Epithelial cell of esophagus (primary cell): ENCODE results near the gene NUAK1.

ENCODE experiments used
- DNase-seq: peaks from one replicate; pipeline ENCODE4 v3.0.0; 2010; ENCODE audit warnings: low read depth
- H3K4me3 ChIP-seq: 2 replicates; pipeline ENCODE4 v1.5.1; 2011; ENCODE audit warnings: mild to moderate bottlenecking, low read length, control low read depth
- CTCF ChIP-seq: IDR thresholded peaks from 2 replicates; pipeline ENCODE4 v1.5.1; 2011; ENCODE audit warnings: low read depth, mild to moderate bottlenecking, low read length, control low read depth, inconsistent platforms; ENCODE audit not compliant: insufficient read depth; ENCODE audit errors: missing control alignments

The NUAK1 gene

GRCh38 chr12:106141452-106141851, 2.7 kb upstream of the NUAK1 start:
- H3K4me3 ChIP-seq: no peak overlapping the region
- no peak for TF ChIP-seq CTCF
- no peak for DNase-seq

GRCh38 chr12:106141003-106141402, 2.2 kb upstream of the NUAK1 start:
- DNase-seq: no peak
- TF ChIP-seq CTCF: no peak
- H3K4me3 ChIP-seq: no peak overlapping the region

- no peak for DNase-seq
- H3K4me3 ChIP-seq: peak overlapping the region; percentile 57
- TF ChIP-seq CTCF: no peak
Observed at GRCh38 chr12:106140223-106140986, 1.7 kb upstream of the NUAK1 start.

- peak; percentile 66 for DNase-seq
- peak overlapping the region; percentile 57 for H3K4me3 ChIP-seq
- no peak for TF ChIP-seq CTCF
Observed at GRCh38 chr12:106139422-106140171, 843 bp upstream of the NUAK1 start.

GRCh38 chr12:106138357-106138632, 459 bp downstream of the NUAK1 start:
- H3K4me3 ChIP-seq: peak overlapping the region; percentile 57
- no peak for DNase-seq
- no peak for TF ChIP-seq CTCF

GRCh38 chr12:106137530-106138356, 1.0 kb downstream of the NUAK1 start:
- TF ChIP-seq CTCF: no peak
- peak overlapping the region; percentile 57 for H3K4me3 ChIP-seq
- no peak for DNase-seq
